Trophoblast cell (in vitro differentiated cells and primary cell): ENCODE measurements around the gene HS6ST3.
A peak's percentile ranks its signal among the peaks of the same experiment; 100 is the strongest.

Source experiments
- DNase-seq, 2 donors: peaks; one replicate each; pipeline ENCODE4 v3.0.0-alpha.2; 2016
- H2AFZ ChIP-seq: 2 replicates; pipeline ENCODE4 v1.6.1; 2013; ENCODE audit warnings: low read length, moderate library complexity, mild to moderate bottlenecking; ENCODE audit not compliant: insufficient read depth, poor library complexity
- H2AK5ac ChIP-seq: 2 replicates; pipeline ENCODE4 v1.6.1; 2013; ENCODE audit warnings: mild to moderate bottlenecking, low read length
- H2BK120ac ChIP-seq: 2 replicates; pipeline ENCODE4 v1.6.1; 2013; ENCODE audit warnings: low read length, mild to moderate bottlenecking, moderate library complexity; ENCODE audit not compliant: insufficient read depth, poor library complexity
- H2BK12ac ChIP-seq: 2 replicates; pipeline ENCODE4 v1.6.1; 2013; ENCODE audit warnings: mild to moderate bottlenecking, low read length, moderate library complexity
- H2BK5ac ChIP-seq: 2 replicates; pipeline ENCODE4 v1.6.1; 2013; ENCODE audit warnings: low read length, low read depth, moderate library complexity, mild to moderate bottlenecking; ENCODE audit not compliant: poor library complexity
- H3K14ac ChIP-seq: 2 replicates; pipeline ENCODE4 v1.6.1; 2013; ENCODE audit warnings: mild to moderate bottlenecking, low read length
- H3K18ac ChIP-seq: 2 replicates; pipeline ENCODE4 v1.6.1; 2013; ENCODE audit warnings: mild to moderate bottlenecking, low read length
- H3K23ac ChIP-seq: 2 replicates; pipeline ENCODE4 v1.6.1; 2013; ENCODE audit warnings: low read length
- H3K27ac ChIP-seq: 2 replicates; pipeline ENCODE4 v1.5.1; 2013; ENCODE audit warnings: low read depth, mild to moderate bottlenecking, inconsistent platforms, low read length, moderate library complexity
- H3K27me3 ChIP-seq: 2 replicates; pipeline ENCODE4 v1.6.1; 2013; ENCODE audit warnings: inconsistent platforms, mild to moderate bottlenecking, low read length, moderate library complexity; ENCODE audit not compliant: insufficient read depth
- H3K36me3 ChIP-seq, 2 experiments: 1 replicate in 1 of 2; 2 replicates in 1 of 2; pipeline ENCODE4 v1.6.1; 2013; ENCODE audit warnings: low read length in 2 of 2, mild to moderate bottlenecking in 2 of 2, moderate library complexity in 1 of 2; ENCODE audit not compliant: insufficient read depth in 2 of 2, control insufficient read depth in 1 of 2
- H3K4ac ChIP-seq: 2 replicates; pipeline ENCODE4 v1.6.1; 2013; ENCODE audit warnings: low read depth, mild to moderate bottlenecking, low read length, moderate library complexity
- H3K4me1 ChIP-seq, 2 experiments: 1 replicate in 1 of 2; 2 replicates in 1 of 2; pipeline ENCODE4 v1.6.1; 2013; ENCODE audit warnings: low read length in 2 of 2, mild to moderate bottlenecking in 2 of 2, moderate library complexity in 1 of 2; ENCODE audit not compliant: insufficient read depth in 2 of 2, control insufficient read depth in 1 of 2
- H3K4me2 ChIP-seq: 2 replicates; pipeline ENCODE4 v1.6.1; 2013; ENCODE audit warnings: inconsistent platforms, mild to moderate bottlenecking, low read length, moderate library complexity
- H3K4me3 ChIP-seq: 2 replicates; pipeline ENCODE4 v1.5.1; 2013; ENCODE audit warnings: mild to moderate bottlenecking, low read depth, low read length, inconsistent platforms
- H3K79me1 ChIP-seq: one replicate; pipeline ENCODE4 v1.6.1; 2013; ENCODE audit warnings: low read length
- H3K79me2 ChIP-seq: 2 replicates; pipeline ENCODE4 v1.6.1; 2013; ENCODE audit warnings: low read length, mild to moderate bottlenecking; ENCODE audit not compliant: control insufficient read depth, insufficient read depth, poor library complexity
- H3K9ac ChIP-seq: 2 replicates; pipeline ENCODE4 v1.6.1; 2013; ENCODE audit warnings: mild to moderate bottlenecking, low read length
- H3K9me3 ChIP-seq: 2 replicates; pipeline ENCODE4 v1.6.1; 2013; ENCODE audit warnings: low read depth, mild to moderate bottlenecking, control low read depth, inconsistent platforms, low read length; ENCODE audit not compliant: insufficient read depth
- H4K12ac ChIP-seq: 2 replicates; pipeline ENCODE4 v1.6.1; 2013; ENCODE audit warnings: low read depth, mild to moderate bottlenecking, low read length, moderate library complexity
- H4K8ac ChIP-seq: 2 replicates; pipeline ENCODE4 v1.6.1; 2013; ENCODE audit warnings: low read depth, mild to moderate bottlenecking, low read length, moderate library complexity
- H4K91ac ChIP-seq: one replicate; pipeline ENCODE4 v1.6.1; 2013; ENCODE audit warnings: low read depth, mild to moderate bottlenecking, low read length, moderate library complexity
- WGBS: extraction: QIAGEN DNeasy Blood & Tissue Kit; methylation state at CpG from one replicate; pipeline ENCODE4 v1.1.7; 2013; ENCODE audit warnings: missing lambda C conversion rate; ENCODE audit not compliant: insufficient read length, insufficient coverage; ENCODE audit errors: extremely low coverage; 5-methylcytosine and 5-hydroxymethylcytosine counted together

Gene HS6ST3

DNA sequence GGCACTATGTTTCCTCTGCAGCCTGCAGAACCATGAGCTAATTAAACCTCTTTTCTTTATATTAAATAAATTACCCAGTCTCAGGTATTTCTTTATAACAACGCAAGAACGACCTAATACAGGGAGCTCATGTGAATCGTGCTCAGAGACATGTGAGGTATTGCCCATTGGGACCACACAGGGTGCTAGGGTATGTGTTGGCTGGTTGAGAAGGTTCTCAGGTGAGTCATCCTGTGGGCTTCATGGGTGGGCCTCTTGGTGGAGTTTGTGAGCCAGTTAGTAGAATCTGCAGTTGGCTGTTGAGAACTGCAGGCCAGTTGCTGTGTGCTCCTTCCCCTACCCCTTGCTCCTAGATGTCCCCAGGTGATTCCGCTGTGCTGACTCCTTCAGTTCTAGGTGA, 163.0 kb downstream of the HS6ST3 start:
- H3K4me1 ChIP-seq: no peaks in the 10 kb centered on the region

GRCh38 chr13:96273196-96273595, 183.3 kb downstream of the HS6ST3 start:
- Histone ChIP-seq H3K4me3 (no peak overlapping the region), H3K9ac (no peak overlapping the region), H3K14ac (no peak overlapping the region), H3K4ac (no peak overlapping the region), H2AK5ac (no peak overlapping the region), H2BK5ac (no peak overlapping the region), H2BK12ac (no peak overlapping the region), H2AFZ (no peak overlapping the region), H3K23ac (no peak overlapping the region), H4K12ac (no peak overlapping the region), H3K18ac (no peak overlapping the region), H3K9me3 (no peaks in the 10 kb centered on the region), H3K4me1 (no peaks in the 10 kb centered on the region), H4K8ac (no peak overlapping the region), H3K36me3 (no peaks in the 10 kb centered on the region), H3K27ac (no peak overlapping the region), H3K27me3 (no peaks in the 10 kb centered on the region), H4K91ac (no peak overlapping the region), H3K79me2 (no peaks in the 10 kb centered on the region), H3K4me2 (no peak overlapping the region), H3K79me1 (no peaks in the 10 kb centered on the region), H2BK120ac (no peak overlapping the region)
- DNase-seq: no peak
- WGBS: no CpG with 5 or more reads among the region's 1 CpG

More for the DNA sequence above, 163.0 kb downstream of the HS6ST3 start:
- no peak overlapping the region for H3K4me3 ChIP-seq
- no peak overlapping the region for H4K91ac ChIP-seq
- H3K14ac ChIP-seq: no peak overlapping the region
- H2AFZ ChIP-seq: no peak overlapping the region
- no peak overlapping the region for H4K8ac ChIP-seq
- no peak overlapping the region for H3K9ac ChIP-seq
- no peak overlapping the region for H3K4me2 ChIP-seq
- no peak overlapping the region for H2BK5ac ChIP-seq
- no peak overlapping the region for H2AK5ac ChIP-seq
- H2BK12ac ChIP-seq: no peak overlapping the region
- no peaks in the 10 kb centered on the region for H3K27me3 ChIP-seq
- DNase-seq: no peak
- H3K4ac ChIP-seq: no peak overlapping the region
- no peaks in the 10 kb centered on the region for H3K79me1 ChIP-seq
- no peaks in the 10 kb centered on the region for H3K36me3 ChIP-seq
- H3K27ac ChIP-seq: no peak overlapping the region
- no peaks in the 10 kb centered on the region for H3K9me3 ChIP-seq
- no peak overlapping the region for H4K12ac ChIP-seq
- no CpG with 5 or more reads among the region's 4 CpGs for WGBS
- no peak overlapping the region for H3K18ac ChIP-seq
- H3K79me2 ChIP-seq: no peaks in the 10 kb centered on the region
- H2BK120ac ChIP-seq: no peak overlapping the region
- no peak overlapping the region for H3K23ac ChIP-seq

- DNase-seq: peak in 1 of 2 donors; percentile 2
- Histone ChIP-seq H3K4ac (no peak overlapping the region), H2BK120ac (no peak overlapping the region), H2BK5ac (no peak overlapping the region), H2AK5ac (no peak overlapping the region), H2AFZ (no peak overlapping the region), H3K23ac (no peak overlapping the region), H3K27me3 (no peaks in the 10 kb centered on the region), H3K27ac (no peak overlapping the region), H3K79me1 (no peaks in the 10 kb centered on the region), H3K14ac (no peak overlapping the region), H3K4me1 (no peaks in the 10 kb centered on the region), H3K4me3 (no peak overlapping the region), H3K79me2 (no peaks in the 10 kb centered on the region), H4K91ac (no peak overlapping the region), H4K8ac (no peak overlapping the region), H2BK12ac (no peak overlapping the region), H4K12ac (no peak overlapping the region), H3K18ac (no peak overlapping the region), H3K36me3 (no peaks in the 10 kb centered on the region), H3K9me3 (no peaks in the 10 kb centered on the region), H3K9ac (no peak overlapping the region), H3K4me2 (no peak overlapping the region)
- WGBS: no CpG with 5 or more reads among the region's 2 CpGs
These were observed 184.1 kb downstream of the HS6ST3 start for GRCh38 chr13:96274046-96274445.

DNA sequence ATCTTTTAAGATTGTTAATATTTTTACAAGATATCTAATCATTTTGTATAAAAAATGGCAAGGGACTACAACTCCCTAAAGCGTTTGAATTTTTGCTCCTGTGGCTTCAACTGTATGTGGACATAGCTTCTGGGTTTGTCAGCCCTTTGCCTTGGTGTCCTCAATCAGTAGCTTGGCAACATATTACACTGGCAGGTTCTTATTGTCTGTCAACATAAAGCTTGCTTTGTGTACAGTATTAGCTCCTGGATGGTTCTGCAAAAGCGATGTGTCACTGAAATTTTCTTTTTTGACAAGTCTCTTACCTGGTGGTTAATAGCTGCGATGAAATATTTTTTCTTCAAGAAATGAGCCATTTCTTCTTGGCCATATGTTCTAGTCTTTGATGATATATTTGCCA, 190.0 kb downstream of the HS6ST3 start:
- Histone ChIP-seq H3K36me3 (no peaks in the 10 kb centered on the region), H3K4ac (no peak overlapping the region), H2AFZ (no peak overlapping the region), H4K12ac (no peak overlapping the region), H3K14ac (no peak overlapping the region), H4K8ac (no peak overlapping the region), H3K27me3 (no peaks in the 10 kb centered on the region), H3K4me2 (no peak overlapping the region), H3K4me3 (no peak overlapping the region), H3K27ac (no peak overlapping the region), H3K18ac (no peak overlapping the region), H2AK5ac (no peak overlapping the region), H2BK12ac (no peak overlapping the region), H3K23ac (no peak overlapping the region), H3K79me2 (no peaks in the 10 kb centered on the region), H3K9me3 (no peaks in the 10 kb centered on the region), H4K91ac (no peak overlapping the region), H3K79me1 (no peaks in the 10 kb centered on the region), H2BK120ac (no peak overlapping the region), H3K9ac (no peak overlapping the region), H3K4me1 (no peaks in the 10 kb centered on the region), H2BK5ac (no peak overlapping the region)
- DNase-seq: no peak
- WGBS: no CpG with 5 or more reads among the region's 3 CpGs
